ENCODE results near the gene RASGRP4.

Gene RASGRP4

DNA sequence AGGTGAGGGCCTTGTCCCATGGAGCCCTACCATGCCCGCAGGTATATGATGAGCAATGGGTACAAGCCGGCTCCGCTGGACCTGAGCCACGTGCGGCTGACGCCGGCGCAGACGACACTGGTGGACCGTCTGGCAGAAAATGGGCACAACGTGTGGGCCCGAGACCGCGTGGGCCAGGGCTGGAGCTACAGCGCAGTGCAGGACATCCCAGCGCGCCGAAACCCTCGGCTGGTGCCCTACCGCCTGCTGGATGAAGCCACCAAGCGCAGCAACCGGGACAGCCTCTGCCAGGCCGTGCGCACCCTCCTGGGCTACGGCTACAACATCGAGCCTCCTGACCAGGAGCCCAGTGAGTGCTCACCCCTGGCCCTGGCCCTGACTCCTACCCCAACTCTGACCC is 40.0 kb upstream of the RASGRP4 start:
- H3K27ac ChIP-seq: no peak overlapping the region
- TF ChIP-seq, protein P1, sequence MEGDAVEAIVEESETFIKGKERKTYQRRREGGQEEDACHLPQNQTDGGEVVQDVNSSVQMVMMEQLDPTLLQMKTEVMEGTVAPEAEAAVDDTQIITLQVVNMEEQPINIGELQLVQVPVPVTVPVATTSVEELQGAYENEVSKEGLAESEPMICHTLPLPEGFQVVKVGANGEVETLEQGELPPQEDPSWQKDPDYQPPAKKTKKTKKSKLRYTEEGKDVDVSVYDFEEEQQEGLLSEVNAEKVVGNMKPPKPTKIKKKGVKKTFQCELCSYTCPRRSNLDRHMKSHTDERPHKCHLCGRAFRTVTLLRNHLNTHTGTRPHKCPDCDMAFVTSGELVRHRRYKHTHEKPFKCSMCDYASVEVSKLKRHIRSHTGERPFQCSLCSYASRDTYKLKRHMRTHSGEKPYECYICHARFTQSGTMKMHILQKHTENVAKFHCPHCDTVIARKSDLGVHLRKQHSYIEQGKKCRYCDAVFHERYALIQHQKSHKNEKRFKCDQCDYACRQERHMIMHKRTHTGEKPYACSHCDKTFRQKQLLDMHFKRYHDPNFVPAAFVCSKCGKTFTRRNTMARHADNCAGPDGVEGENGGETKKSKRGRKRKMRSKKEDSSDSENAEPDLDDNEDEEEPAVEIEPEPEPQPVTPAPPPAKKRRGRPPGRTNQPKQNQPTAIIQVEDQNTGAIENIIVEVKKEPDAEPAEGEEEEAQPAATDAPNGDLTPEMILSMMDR (conservative IDR thresholded peaks at IDR 0.05): no peak

DNA sequence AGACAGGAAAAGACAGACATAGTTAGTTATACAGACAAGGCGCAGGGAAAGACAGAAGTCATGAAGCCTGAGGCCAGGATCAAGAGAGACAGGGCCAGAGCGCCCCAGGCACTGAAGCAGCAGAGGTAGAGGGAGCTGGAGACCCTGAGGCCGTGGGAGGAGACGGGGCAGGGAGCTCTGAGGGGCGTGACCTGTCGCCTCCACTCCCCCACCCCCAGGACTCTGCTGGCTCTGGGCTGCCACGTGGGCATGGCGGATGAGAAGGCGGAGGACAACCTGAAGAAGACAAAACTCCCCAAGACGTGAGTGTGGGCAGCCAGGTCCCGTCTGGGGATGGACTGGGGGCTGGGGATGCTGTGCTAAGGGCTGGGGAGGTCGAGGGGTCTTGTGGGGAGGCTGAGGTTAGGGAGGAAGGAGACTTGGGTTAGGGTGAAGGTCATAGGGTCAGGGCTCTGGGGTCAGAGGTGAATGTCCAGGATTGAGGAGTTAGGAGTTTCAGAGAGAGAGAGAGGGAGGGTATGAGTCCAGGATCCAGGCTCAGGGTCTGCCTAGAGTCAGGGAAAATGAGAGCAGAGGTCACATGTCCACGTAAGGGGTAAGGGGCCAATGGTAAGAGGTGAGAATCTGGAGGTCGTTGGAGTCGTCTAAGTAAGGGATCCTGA is 38.5 kb upstream of the RASGRP4 start:
- TF ChIP-seq, protein P1 (conservative IDR thresholded peaks at IDR 0.05): no peak
- no peak overlapping the region for H3K27ac ChIP-seq

DNA sequence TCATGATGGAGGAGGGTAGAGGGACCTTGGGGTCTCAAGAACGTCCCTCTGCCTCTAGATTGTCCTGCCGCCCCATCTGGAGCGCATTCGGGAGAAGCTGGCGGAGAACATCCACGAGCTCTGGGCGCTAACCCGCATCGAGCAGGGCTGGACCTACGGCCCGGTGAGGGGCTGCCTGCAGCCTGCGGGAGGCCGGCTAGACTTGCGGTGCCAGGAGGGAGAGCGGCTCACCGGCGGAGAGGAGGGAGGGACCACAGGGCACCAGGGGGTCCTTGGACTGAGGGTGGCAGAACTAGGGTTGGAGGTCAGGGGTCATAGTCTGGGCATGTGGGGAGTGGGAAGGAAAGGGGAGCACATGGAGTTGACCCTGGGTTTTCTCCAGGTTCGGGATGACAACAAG is 37.3 kb upstream of the RASGRP4 start:
- no peak overlapping the region for H3K27ac ChIP-seq
- TF ChIP-seq, protein P1 (conservative IDR thresholded peaks at IDR 0.05): no peak

DNA sequence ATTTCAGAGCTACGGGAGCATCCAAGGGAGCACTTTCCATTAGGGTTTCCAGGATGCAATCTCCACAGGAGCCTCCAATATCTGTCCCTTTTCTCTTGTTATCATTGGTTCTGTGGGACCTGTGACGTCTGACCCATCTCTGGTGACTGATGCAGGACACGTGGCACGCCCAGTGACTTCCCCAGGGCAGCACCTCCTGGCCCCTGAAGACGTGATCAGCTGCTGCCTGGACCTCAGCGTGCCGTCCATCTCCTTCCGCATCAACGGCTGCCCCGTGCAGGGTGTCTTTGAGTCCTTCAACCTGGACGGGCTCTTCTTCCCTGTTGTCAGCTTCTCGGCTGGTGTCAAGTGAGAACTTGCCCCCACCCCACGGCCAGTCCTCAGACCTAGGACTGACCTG is 33.0 kb upstream of the RASGRP4 start:
- no peak overlapping the region for H3K27ac ChIP-seq

DNA sequence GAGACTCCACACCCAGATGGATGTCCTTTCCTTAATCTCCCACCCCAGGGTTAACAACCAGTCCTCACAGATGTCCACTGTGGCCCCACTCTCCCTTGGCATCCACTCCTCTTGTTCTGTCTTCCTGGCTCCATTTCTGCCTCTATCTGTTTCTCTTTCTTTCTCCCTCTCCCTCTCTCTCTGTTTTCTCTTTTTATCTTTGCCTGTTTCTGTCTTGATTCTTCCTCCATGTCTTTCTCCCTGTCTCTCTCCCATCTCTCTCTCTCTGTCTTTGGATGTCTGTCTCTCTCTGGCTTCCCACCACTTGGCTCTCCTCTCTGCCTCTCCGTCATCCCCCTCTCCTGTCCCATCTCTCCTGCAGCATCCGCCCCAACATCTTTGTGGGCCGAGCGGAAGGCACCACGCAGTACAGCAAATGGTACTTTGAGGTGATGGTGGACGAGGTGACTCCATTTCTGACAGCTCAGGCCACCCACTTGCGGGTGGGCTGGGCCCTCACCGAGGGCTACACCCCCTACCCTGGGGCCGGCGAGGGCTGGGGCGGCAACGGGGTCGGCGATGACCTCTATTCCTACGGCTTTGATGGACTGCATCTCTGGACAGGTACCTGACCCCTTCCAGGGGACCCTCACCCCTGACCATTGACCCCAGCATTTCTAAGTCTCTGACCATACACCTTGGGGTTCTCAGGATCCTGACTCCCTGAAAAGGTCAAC is 31.8 kb upstream of the RASGRP4 start:
- TF ChIP-seq, protein P1 (conservative IDR thresholded peaks at IDR 0.05): no peak
- no peak overlapping the region for H3K27ac ChIP-seq

More for the DNA sequence above, 33.0 kb upstream of the RASGRP4 start:
- TF ChIP-seq, protein P1 (conservative IDR thresholded peaks at IDR 0.05): no peak

DNA sequence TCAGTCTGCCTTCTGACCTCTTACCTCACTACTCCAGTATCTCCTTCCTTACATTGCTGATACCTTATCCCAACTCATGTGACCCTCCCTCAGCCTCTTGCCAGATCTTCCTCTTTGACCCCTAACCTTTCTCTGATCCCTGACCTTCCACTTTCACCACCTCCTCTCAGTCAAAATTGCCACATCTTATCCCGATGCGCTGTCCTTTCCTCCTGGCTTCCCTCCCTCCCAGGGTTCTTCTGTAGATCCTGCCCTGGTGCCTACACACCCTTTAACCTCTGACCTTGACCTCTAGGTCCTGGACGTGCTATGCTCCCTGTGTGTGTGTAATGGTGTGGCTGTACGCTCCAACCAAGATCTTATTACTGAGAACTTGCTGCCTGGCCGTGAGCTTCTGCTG is 31.2 kb upstream of the RASGRP4 start:
- H3K27ac ChIP-seq: no peak overlapping the region
- TF ChIP-seq, protein P1 (conservative IDR thresholded peaks at IDR 0.05): no peak

DNA sequence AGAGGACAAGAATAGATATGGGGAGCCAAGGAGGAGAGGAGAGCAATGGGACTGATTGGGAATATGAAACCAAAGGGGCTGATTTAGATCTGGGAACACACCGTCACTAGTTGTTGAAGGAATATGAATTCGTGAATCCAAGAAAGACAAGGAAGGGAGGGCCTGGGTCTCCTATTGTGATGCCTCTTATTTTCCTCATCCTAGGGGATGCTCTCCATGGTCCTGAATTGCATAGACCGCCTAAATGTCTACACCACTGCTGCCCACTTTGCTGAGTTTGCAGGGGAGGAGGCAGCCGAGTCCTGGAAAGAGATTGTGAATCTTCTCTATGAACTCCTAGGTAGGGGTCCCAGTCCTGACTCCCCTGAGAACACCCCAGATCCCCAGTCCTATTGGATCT is 29.0 kb upstream of the RASGRP4 start:
- H3K27ac ChIP-seq: no peak overlapping the region
- TF ChIP-seq, protein P1 (conservative IDR thresholded peaks at IDR 0.05): no peak

Measured in VCaP (cell line).